H9 (cell line): ENCODE data around the gene PPIP5K1. TPM values are rescaled to one million over a fixed set of nuclear protein-coding genes. Genes with fewer than 3 reads are reported as not detected.

Source experiments
- DNase-seq: peaks from one replicate; pipeline ENCODE4 v3.0.0-alpha.2; 2017
- H2AFZ ChIP-seq: one replicate; pipeline ENCODE4 v1.6.1; 2013; ENCODE audit warnings: mild to moderate bottlenecking, low read length, control low read depth, moderate library complexity
- H2AK5ac ChIP-seq: 2 replicates; pipeline ENCODE4 v1.6.1; 2013; ENCODE audit warnings: low read length, control low read depth, mixed read lengths; ENCODE audit not compliant: insufficient read length
- H2BK120ac ChIP-seq: one replicate; pipeline ENCODE4 v1.6.1; 2013; ENCODE audit warnings: low read depth, mild to moderate bottlenecking, low read length, control low read depth, inconsistent platforms; ENCODE audit not compliant: poor library complexity, severe bottlenecking
- H2BK12ac ChIP-seq: 2 replicates; pipeline ENCODE4 v1.6.1; 2013; ENCODE audit warnings: low read length, control low read depth, mixed read lengths, low read depth; ENCODE audit not compliant: insufficient read length
- H2BK15ac ChIP-seq: 2 replicates; pipeline ENCODE4 v1.6.1; 2013; ENCODE audit warnings: low read depth, low read length, control low read depth
- H2BK20ac ChIP-seq: one replicate; pipeline ENCODE4 v1.6.1; 2013; ENCODE audit warnings: low read depth, mild to moderate bottlenecking, low read length, control low read depth, inconsistent platforms; ENCODE audit not compliant: poor library complexity, severe bottlenecking
- H2BK5ac ChIP-seq: 2 replicates; pipeline ENCODE4 v1.6.1; 2013; ENCODE audit warnings: low read length, control low read depth, mixed read lengths; ENCODE audit not compliant: insufficient read length
- H3K14ac ChIP-seq: 2 replicates; pipeline ENCODE4 v1.6.1; 2013; ENCODE audit warnings: low read length, control low read depth; ENCODE audit not compliant: insufficient read depth
- H3K18ac ChIP-seq: 2 replicates; pipeline ENCODE4 v1.6.1; 2013; ENCODE audit warnings: low read depth, mild to moderate bottlenecking, mixed read lengths, low read length, control low read depth; ENCODE audit not compliant: insufficient read length
- H3K23ac ChIP-seq: 2 replicates; pipeline ENCODE4 v1.6.1; 2013; ENCODE audit warnings: low read length, control low read depth, mixed read lengths, low read depth; ENCODE audit not compliant: insufficient read length
- H3K23me2 ChIP-seq: 2 replicates; pipeline ENCODE4 v1.6.1; 2013; ENCODE audit warnings: low read depth, mild to moderate bottlenecking, mixed read lengths, low read length, control low read depth; ENCODE audit not compliant: insufficient read length, poor library complexity, severe bottlenecking
- H3K27ac ChIP-seq: 2 replicates; pipeline ENCODE4 v1.5.1; 2013; ENCODE audit warnings: low read length, control low read depth, mixed read lengths, low read depth; ENCODE audit not compliant: insufficient read length
- H3K27me3 ChIP-seq: 2 replicates; pipeline ENCODE4 v1.6.1; 2013; ENCODE audit warnings: low read length, control low read depth, inconsistent platforms; ENCODE audit not compliant: insufficient read depth
- H3K4ac ChIP-seq: 2 replicates; pipeline ENCODE4 v1.6.1; 2013; ENCODE audit warnings: low read depth, mild to moderate bottlenecking, control low read depth, inconsistent platforms, low read length, moderate library complexity
- H3K4me1 ChIP-seq: 2 replicates; pipeline ENCODE4 v1.6.1; 2013; ENCODE audit warnings: low read length, control low read depth, inconsistent platforms; ENCODE audit not compliant: insufficient read depth
- H3K4me2 ChIP-seq: 2 replicates; pipeline ENCODE4 v1.6.1; 2013; ENCODE audit warnings: low read length, control low read depth, mixed read lengths; ENCODE audit not compliant: insufficient read length, insufficient read depth
- H3K56ac ChIP-seq: 2 replicates; pipeline ENCODE4 v1.6.1; 2013; ENCODE audit warnings: low read depth, mild to moderate bottlenecking, mixed read lengths, low read length, control low read depth; ENCODE audit not compliant: insufficient read length
- H3K79me1 ChIP-seq: 2 replicates; pipeline ENCODE4 v1.6.1; 2013; ENCODE audit warnings: low read depth, mild to moderate bottlenecking, moderate library complexity, low read length, control low read depth, inconsistent platforms; ENCODE audit not compliant: insufficient read depth, poor library complexity, severe bottlenecking
- H3K79me2 ChIP-seq: 2 replicates; pipeline ENCODE4 v1.6.1; 2013; ENCODE audit warnings: low read length, control low read depth, inconsistent platforms; ENCODE audit not compliant: insufficient read depth
- H3K9ac ChIP-seq: 2 replicates; pipeline ENCODE4 v1.6.1; 2013; ENCODE audit warnings: low read length, control low read depth, mixed read lengths; ENCODE audit not compliant: insufficient read length; ENCODE audit errors: extremely low read depth
- H3K9me3 ChIP-seq: one replicate; pipeline ENCODE4 v1.6.1; 2013; ENCODE audit warnings: low read depth, low read length, inconsistent platforms; ENCODE audit not compliant: control insufficient read depth
- H3T11ph ChIP-seq: one replicate; pipeline ENCODE4 v1.6.1; 2013; ENCODE audit warnings: mild to moderate bottlenecking, low read length, control low read depth, inconsistent platforms
- H4K20me1 ChIP-seq: one replicate; pipeline ENCODE4 v1.6.1; 2013; ENCODE audit not compliant: control insufficient read depth, insufficient read length, insufficient read depth
- H4K5ac ChIP-seq: 2 replicates; pipeline ENCODE4 v1.6.1; 2013; ENCODE audit warnings: low read depth, mild to moderate bottlenecking, mixed read lengths, low read length, control low read depth; ENCODE audit not compliant: insufficient read length
- H4K8ac ChIP-seq: replicated peaks from 2 replicates; pipeline ENCODE4 v1.6.1; 2013; ENCODE audit warnings: low read length, control low read depth, mixed read lengths, low read depth; ENCODE audit not compliant: insufficient read length
- H4K91ac ChIP-seq: 2 replicates; pipeline ENCODE4 v1.6.1; 2013; ENCODE audit warnings: low read depth, mild to moderate bottlenecking, moderate library complexity, mixed read lengths, low read length, control low read depth; ENCODE audit not compliant: insufficient read length
- H3K27ac Mint-ChIP-seq, 3 experiments: 2 replicates in 2 of 3; 3 replicates in 1 of 3; pipeline ENCODE4 v1.8.0; 2020 to 2021; ENCODE audit warnings: mixed read lengths in 3 of 3, mild to moderate bottlenecking in 1 of 3, moderate library complexity in 1 of 3
- H3K27me3 Mint-ChIP-seq: 2 replicates; pipeline ENCODE4 v1.8.0; 2021; ENCODE audit warnings: low read depth, mild to moderate bottlenecking, moderate library complexity, mixed read lengths
- H3K36me3 Mint-ChIP-seq, 3 experiments: 2 replicates in 2 of 3; 3 replicates in 1 of 3; pipeline ENCODE4 v1.8.0; 2020 to 2021; ENCODE audit warnings: low read depth in 3 of 3, mixed read lengths in 3 of 3; ENCODE audit not compliant: insufficient read depth in 1 of 3
- H3K4me1 Mint-ChIP-seq, 2 experiments: 2 replicates each; pipeline ENCODE4 v1.8.0; 2020; ENCODE audit warnings: mixed read lengths in 2 of 2
- H3K4me3 Mint-ChIP-seq, 2 experiments: 2 replicates in 1 of 2; 3 replicates in 1 of 2; pipeline ENCODE4 v1.8.0; 2020 to 2021; ENCODE audit warnings: mild to moderate bottlenecking in 2 of 2, mixed read lengths in 2 of 2, moderate library complexity in 1 of 2
- H3K9me3 Mint-ChIP-seq, 2 experiments: 2 replicates in 1 of 2; 3 replicates in 1 of 2; pipeline ENCODE4 v1.8.0; 2020; ENCODE audit warnings: mild to moderate bottlenecking in 2 of 2, mixed read lengths in 2 of 2, moderate library complexity in 1 of 2
- WGBS: extraction: QIAGEN DNeasy Blood & Tissue Kit; methylation state at CpG from one replicate; pipeline ENCODE4 v1.1.7; 2013; ENCODE audit warnings: missing lambda C conversion rate, low lambda C conversion rate, mixed read lengths; ENCODE audit not compliant: insufficient read length; ENCODE audit errors: extremely low coverage; 5-methylcytosine and 5-hydroxymethylcytosine counted together
- total RNA-seq: library from RNA; stranded (reverse); gene quantifications from 2 replicates; pipeline ENCODE4 v1.2.1, GENCODE V29; 2021
- TF ChIP-seq, protein P1 (sequence below): fragments of 200-600 bp; sonication (generic); conservative IDR thresholded peaks from 3 replicates; pipeline ENCODE4 v1.8.0; 2021; ENCODE audit warnings: antibody characterized with exemption, mild to moderate bottlenecking

The PPIP5K1 gene
- total RNA-seq, 1 experiment from 2014 or later = 28.5 TPM

DNA sequence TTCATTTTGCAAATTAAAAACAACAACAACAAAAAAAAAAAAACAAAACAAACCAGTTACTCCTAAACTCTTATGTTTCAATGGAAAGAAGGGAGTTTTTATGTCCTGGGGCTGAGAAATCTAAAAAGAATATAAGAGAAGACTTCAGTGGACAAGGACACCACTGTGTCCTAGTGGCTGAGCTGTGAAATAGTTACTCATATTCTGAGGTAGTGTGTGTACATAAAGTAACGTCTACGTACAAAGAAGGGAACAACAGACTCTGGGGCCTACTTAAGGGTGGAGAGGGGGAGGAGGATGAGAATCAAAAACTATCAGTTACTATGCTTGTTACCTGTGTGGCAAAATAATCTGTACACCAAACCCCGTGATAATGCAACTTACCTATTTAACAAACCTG is 91.0 kb downstream of the PPIP5K1 start:
- Histone ChIP-seq H3K23ac (no peak overlapping the region), H3K27ac (no peak overlapping the region), H3K18ac (no peak overlapping the region), H4K91ac (no peak overlapping the region), H4K20me1 (no peaks in the 10 kb centered on the region), H2BK120ac (no peak overlapping the region), H3K4ac (no peak overlapping the region), H2BK12ac (no peak overlapping the region), H3K79me1 (no peaks in the 10 kb centered on the region), H3K79me2 (no peaks in the 10 kb centered on the region), H2BK20ac (no peak overlapping the region), H4K8ac (no peak overlapping the region), H3K4me1 (peaks cover 3% of the 10 kb centered on the region; the same call in 1 of the 2 replicates), H3K56ac (no peak overlapping the region), H3K9ac (no peak overlapping the region), H4K5ac (no peak overlapping the region), H2BK5ac (no peak overlapping the region), H3K14ac (no peak overlapping the region), H3K9me3 (no peaks in the 10 kb centered on the region), H2BK15ac (no peak overlapping the region), H3K23me2 (no peaks in the 10 kb centered on the region), H3K4me2 (no peak overlapping the region), H2AK5ac (no peak overlapping the region), H2AFZ (no peak overlapping the region), H3K27me3 (no peaks in the 10 kb centered on the region), H3T11ph (no peak overlapping the region)
- no peak overlapping the region for H3K27ac Mint-ChIP-seq
- no CpG with 5 or more reads among the region's 3 CpGs for WGBS
- no peak for DNase-seq
- no peak overlapping the region for H3K4me3 Mint-ChIP-seq
- TF ChIP-seq, protein P1, sequence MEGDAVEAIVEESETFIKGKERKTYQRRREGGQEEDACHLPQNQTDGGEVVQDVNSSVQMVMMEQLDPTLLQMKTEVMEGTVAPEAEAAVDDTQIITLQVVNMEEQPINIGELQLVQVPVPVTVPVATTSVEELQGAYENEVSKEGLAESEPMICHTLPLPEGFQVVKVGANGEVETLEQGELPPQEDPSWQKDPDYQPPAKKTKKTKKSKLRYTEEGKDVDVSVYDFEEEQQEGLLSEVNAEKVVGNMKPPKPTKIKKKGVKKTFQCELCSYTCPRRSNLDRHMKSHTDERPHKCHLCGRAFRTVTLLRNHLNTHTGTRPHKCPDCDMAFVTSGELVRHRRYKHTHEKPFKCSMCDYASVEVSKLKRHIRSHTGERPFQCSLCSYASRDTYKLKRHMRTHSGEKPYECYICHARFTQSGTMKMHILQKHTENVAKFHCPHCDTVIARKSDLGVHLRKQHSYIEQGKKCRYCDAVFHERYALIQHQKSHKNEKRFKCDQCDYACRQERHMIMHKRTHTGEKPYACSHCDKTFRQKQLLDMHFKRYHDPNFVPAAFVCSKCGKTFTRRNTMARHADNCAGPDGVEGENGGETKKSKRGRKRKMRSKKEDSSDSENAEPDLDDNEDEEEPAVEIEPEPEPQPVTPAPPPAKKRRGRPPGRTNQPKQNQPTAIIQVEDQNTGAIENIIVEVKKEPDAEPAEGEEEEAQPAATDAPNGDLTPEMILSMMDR = no peak
- no peaks in the 10 kb centered on the region for H3K36me3 Mint-ChIP-seq
- no peaks in the 10 kb centered on the region for H3K9me3 Mint-ChIP-seq
- peaks cover under 1 to 3% of the 10 kb centered on the region in 2 experiments; a peak in 3 of 4 replicates for H3K4me1 Mint-ChIP-seq
- H3K27me3 Mint-ChIP-seq = no peaks in the 10 kb centered on the region
